Neural cell (in vitro differentiated cells): ENCODE results near the gene RYR2. TPM values are rescaled to one million over a fixed set of nuclear protein-coding genes. Genes with fewer than 3 reads are reported as not detected.

Experiments
- H2AFZ ChIP-seq: fragments of 200-600, 300-800 bp; sonication (generic), shearing (Covaris generic); 2 replicates; pipeline ENCODE4 v1.6.0; 2014; ENCODE audit warnings: low read depth, mild to moderate bottlenecking, antibody characterized with exemption, low read length, moderate library complexity
- H3F3A ChIP-seq: fragments of 200-600 bp; shearing (Covaris generic); 2 replicates; pipeline ENCODE4 v1.6.1; 2016; ENCODE audit warnings: mild to moderate bottlenecking, moderate library complexity, mixed read lengths, antibody characterized with exemption, low read length; ENCODE audit not compliant: insufficient read depth, poor library complexity, severe bottlenecking
- H3K27ac ChIP-seq: fragments of 200-600, 300-800 bp; sonication (generic), shearing (Covaris generic); 2 replicates; pipeline ENCODE4 v1.5.1; 2014; ENCODE audit warnings: mild to moderate bottlenecking, low read length, moderate library complexity
- H3K27me3 ChIP-seq: fragments of 300-800, 200-600 bp; sonication (generic), shearing (Covaris generic); 2 replicates; pipeline ENCODE4 v1.6.0; 2014; ENCODE audit warnings: mild to moderate bottlenecking, low read depth, low read length, moderate library complexity; ENCODE audit not compliant: insufficient read depth
- H3K36me3 ChIP-seq: fragments of 300-800, 200-600 bp; sonication (generic), shearing (Covaris generic); 2 replicates; pipeline ENCODE4 v1.5.1; 2014; ENCODE audit warnings: mild to moderate bottlenecking, antibody characterized with exemption, low read length, moderate library complexity; ENCODE audit not compliant: insufficient read depth
- H3K4me2 ChIP-seq: fragments of 300-800, 200-600 bp; sonication (generic), shearing (Covaris generic); 2 replicates; pipeline ENCODE4 v1.6.0; 2014; ENCODE audit warnings: mild to moderate bottlenecking, low read length
- H3K4me3 ChIP-seq: fragments of 300-800, 200-600 bp; sonication (generic), shearing (Covaris generic); 2 replicates; pipeline ENCODE4 v1.5.1; 2014; ENCODE audit warnings: mild to moderate bottlenecking, low read length, moderate library complexity
- H3K79me2 ChIP-seq: fragments of 200-600 bp; shearing (Covaris generic); replicated peaks from 2 replicates; pipeline ENCODE4 v1.6.0; 2014; ENCODE audit warnings: mild to moderate bottlenecking, low read length, moderate library complexity; ENCODE audit not compliant: insufficient read depth
- H3K9ac ChIP-seq: fragments of 300-800, 200-600 bp; sonication (generic), shearing (Covaris generic); 2 replicates; pipeline ENCODE4 v1.6.1; 2016; ENCODE audit warnings: mild to moderate bottlenecking, low read length, mixed read lengths
- H3K9me2 ChIP-seq: fragments of 200-600 bp; shearing (Covaris generic); 2 replicates; pipeline ENCODE4 v1.6.1; 2016; ENCODE audit warnings: mild to moderate bottlenecking, low read length, mixed read lengths; ENCODE audit not compliant: insufficient read depth
- H3K9me3 ChIP-seq: fragments of 200-600, 300-800 bp; sonication (generic), shearing (Covaris generic); 2 replicates; pipeline ENCODE4 v1.6.1; 2016; ENCODE audit warnings: mild to moderate bottlenecking, mixed run types, low read length, moderate library complexity, mixed read lengths
- H4K20me1 ChIP-seq: fragments of 200-600 bp; shearing (Covaris generic); 2 replicates; pipeline ENCODE4 v1.6.1; 2016; ENCODE audit warnings: mild to moderate bottlenecking, mixed run types; ENCODE audit not compliant: insufficient read depth
- CTCF ChIP-seq: fragments of 450-650 bp; IDR thresholded peaks from 2 replicates; pipeline ENCODE4 v1.5.1; 2014; ENCODE audit warnings: antibody characterized with exemption, mild to moderate bottlenecking, moderate library complexity; ENCODE audit not compliant: poor library complexity, severe bottlenecking
- EP300 ChIP-seq: fragments of 450-650 bp; conservative IDR thresholded peaks from 2 replicates; pipeline ENCODE4 v1.6.1; 2014; ENCODE audit warnings: antibody characterized with exemption, mild to moderate bottlenecking, moderate library complexity; ENCODE audit not compliant: poor library complexity, severe bottlenecking
- EZH2 ChIP-seq: fragments of 200-600, 300-800 bp; shearing (Covaris generic), sonication (generic); IDR thresholded peaks from 2 replicates; pipeline ENCODE4 v1.6.1; 2014; ENCODE audit warnings: antibody characterized with exemption, low read length, borderline replicate concordance, mild to moderate bottlenecking; ENCODE audit not compliant: insufficient read depth, poor library complexity, severe bottlenecking
- MXI1 ChIP-seq: fragments of 450-650 bp; conservative IDR thresholded peaks from 2 replicates; pipeline ENCODE4 v1.6.1; 2014; ENCODE audit warnings: antibody characterized with exemption, mild to moderate bottlenecking; ENCODE audit not compliant: poor library complexity, severe bottlenecking
- POLR2AphosphoS5 ChIP-seq: IDR thresholded peaks from 2 replicates; pipeline ENCODE4 v1.6.1; 2012
- RAD21 ChIP-seq: fragments of 450-650 bp; conservative IDR thresholded peaks from 2 replicates; pipeline ENCODE4 v1.6.1; 2014; ENCODE audit warnings: antibody characterized with exemption, mild to moderate bottlenecking, moderate library complexity
- REST ChIP-seq: IDR thresholded peaks from 2 replicates; pipeline ENCODE4 v1.6.1; 2012; ENCODE audit warnings: borderline replicate concordance
- SMC3 ChIP-seq: fragments of 450-650 bp; conservative IDR thresholded peaks from 2 replicates; pipeline ENCODE4 v1.6.1; 2014; ENCODE audit warnings: antibody characterized with exemption, mild to moderate bottlenecking, moderate library complexity; ENCODE audit not compliant: poor library complexity
- TAF1 ChIP-seq: IDR thresholded peaks from 2 replicates; pipeline ENCODE4 v1.6.1; 2012; ENCODE audit warnings: low read depth
- polyA plus RNA-seq: library from polyadenylated mRNA; depleted of rRNA; stranded (reverse); fragments of >200 nt; gene quantifications from 2 replicates; pipeline ENCODE4 v1.2.3, GENCODE V29; 2014

RYR2 gene
- polyA plus RNA-seq, 1 donor from 2014 or later, result 3.8 TPM

- no peaks in the 10 kb centered on the region for H3K27me3 ChIP-seq
- no peak overlapping the region for H3K4me3 ChIP-seq
- no peaks in the 10 kb centered on the region for H3K9me3 ChIP-seq
- H3K27ac ChIP-seq, result no peak overlapping the region
- H4K20me1 ChIP-seq, result no peaks in the 10 kb centered on the region
- H2AFZ ChIP-seq, result no peak overlapping the region
- H3K9ac ChIP-seq, result no peak overlapping the region
- no peaks in the 10 kb centered on the region for H3K36me3 ChIP-seq
- H3K79me2 ChIP-seq, result no peaks in the 10 kb centered on the region
- TF ChIP-seq POLR2AphosphoS5 (no peak), CTCF (no peak), TAF1 (no peak), EZH2 (no peak), SMC3 (no peak), RAD21 (no peak), REST (no peak), EP300 (no peak), MXI1 (no peak)
- no peak overlapping the region for H3K4me2 ChIP-seq
- no peaks in the 10 kb centered on the region for H3K9me2 ChIP-seq
- H3F3A ChIP-seq, result no peaks in the 10 kb centered on the region
Observed at GRCh38 chr1:237610157-237610556, 568.2 kb downstream of the RYR2 start.

GRCh38 chr1:237613984-237614383 lies 572.0 kb downstream of the RYR2 start:
- no peaks in the 10 kb centered on the region for H3K27me3 ChIP-seq
- H3K4me3 ChIP-seq, result no peak overlapping the region
- no peaks in the 10 kb centered on the region for H3K9me3 ChIP-seq
- no peak overlapping the region for H3K4me2 ChIP-seq
- no peak overlapping the region for H2AFZ ChIP-seq
- H3K79me2 ChIP-seq, result no peaks in the 10 kb centered on the region
- H3F3A ChIP-seq, result no peaks in the 10 kb centered on the region
- H3K9me2 ChIP-seq, result no peaks in the 10 kb centered on the region
- TF ChIP-seq REST, result no peak
- TF ChIP-seq SMC3, result no peak
- no peak for TF ChIP-seq POLR2AphosphoS5
- no peak for TF ChIP-seq EP300
- no peak for TF ChIP-seq EZH2
- TF ChIP-seq CTCF, result no peak
- TF ChIP-seq RAD21, result no peak
- TF ChIP-seq TAF1, result no peak
- TF ChIP-seq MXI1, result no peak
- H3K27ac ChIP-seq, result no peak overlapping the region
- H3K9ac ChIP-seq, result no peak overlapping the region
- no peaks in the 10 kb centered on the region for H4K20me1 ChIP-seq
- no peaks in the 10 kb centered on the region for H3K36me3 ChIP-seq
